GM21825 (cell line): Measurements from ENCODE around the gene TGFBR1.
"Not testable (repeated sequence)": the region's sequence is repeated elsewhere in the genome, so short reads cannot be mapped to it uniquely, and the experiment has no call there.

ENCODE experiments used
- ATAC-seq: cut with Tn5 transposase; IDR thresholded peaks from one replicate; pipeline ENCODE4 v1.9.1; 2021; ENCODE audit warnings: mild to moderate bottlenecking, moderate library complexity; ENCODE audit not compliant: unreplicated experiment

Gene TGFBR1

DNA sequence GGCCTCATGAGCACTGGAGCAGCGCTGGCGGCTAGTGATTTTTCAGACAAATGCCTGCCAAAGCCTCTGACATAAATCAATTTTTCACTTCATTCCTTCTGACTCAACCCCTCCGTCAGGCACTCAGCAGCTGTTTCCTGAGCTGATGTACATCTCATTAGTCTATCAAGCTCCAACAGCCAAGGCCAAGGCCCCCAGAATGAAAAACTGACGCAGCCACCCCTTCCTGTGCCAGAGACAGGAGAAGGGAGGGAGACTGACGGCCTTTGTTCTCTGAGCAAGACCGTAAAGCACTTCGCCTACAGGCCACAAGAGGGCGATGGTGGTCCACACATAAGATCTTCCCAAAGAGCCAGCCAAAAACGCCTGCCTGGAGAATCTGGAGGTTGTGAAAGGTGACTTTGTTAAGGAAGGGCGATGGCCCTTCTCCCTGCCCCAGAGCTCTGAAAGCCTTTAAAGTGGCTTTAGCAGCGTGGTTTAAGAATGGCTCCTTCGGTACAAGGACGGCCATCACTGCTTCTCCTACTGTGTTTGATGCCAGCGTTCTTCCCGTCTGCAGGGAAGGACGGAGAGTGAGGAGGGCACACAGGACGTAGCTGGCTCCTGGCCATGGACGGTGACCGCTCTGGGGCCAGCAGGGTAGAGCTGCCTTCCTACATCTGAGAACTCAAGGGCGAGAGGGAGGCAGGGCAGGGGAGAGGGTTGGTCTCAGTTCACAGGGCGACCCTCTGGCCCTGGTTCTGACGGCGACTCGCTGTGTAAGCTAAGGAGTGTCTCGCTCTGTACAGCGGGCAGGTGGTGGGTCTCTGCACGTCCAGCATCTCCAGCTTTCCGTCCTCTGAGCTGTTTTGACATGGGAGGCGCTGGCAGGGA lies 79.8 kb downstream of the TGFBR1 start:
- ATAC-seq: peak; percentile 48

GRCh38 chr9:99185348-99185632 lies 80.4 kb downstream of the TGFBR1 start:
- ATAC-seq: no peak

DNA sequence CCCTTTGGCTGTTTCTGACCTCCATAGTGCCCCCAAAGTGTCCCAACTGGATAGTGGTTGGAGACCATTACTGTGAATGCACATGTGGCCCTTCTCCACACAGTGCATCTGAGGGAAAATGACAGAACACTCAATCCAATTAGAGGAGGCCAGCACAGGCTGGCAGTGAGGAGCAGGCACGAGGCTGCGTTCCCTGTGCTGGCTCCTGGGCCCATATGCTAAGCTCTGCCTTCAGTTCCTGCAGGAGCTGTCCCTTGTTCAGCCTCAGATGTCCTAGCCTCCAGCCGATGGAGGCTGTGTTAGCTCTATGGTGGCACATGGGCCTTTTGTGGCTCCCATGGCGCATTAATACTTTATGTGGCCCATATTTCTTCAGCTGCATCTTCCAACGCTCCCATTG lies 81.0 kb downstream of the TGFBR1 start:
- no peak for ATAC-seq

GRCh38 chr9:99187311-99187710 lies 82.4 kb downstream of the TGFBR1 start:
- ATAC-seq: no peak

DNA sequence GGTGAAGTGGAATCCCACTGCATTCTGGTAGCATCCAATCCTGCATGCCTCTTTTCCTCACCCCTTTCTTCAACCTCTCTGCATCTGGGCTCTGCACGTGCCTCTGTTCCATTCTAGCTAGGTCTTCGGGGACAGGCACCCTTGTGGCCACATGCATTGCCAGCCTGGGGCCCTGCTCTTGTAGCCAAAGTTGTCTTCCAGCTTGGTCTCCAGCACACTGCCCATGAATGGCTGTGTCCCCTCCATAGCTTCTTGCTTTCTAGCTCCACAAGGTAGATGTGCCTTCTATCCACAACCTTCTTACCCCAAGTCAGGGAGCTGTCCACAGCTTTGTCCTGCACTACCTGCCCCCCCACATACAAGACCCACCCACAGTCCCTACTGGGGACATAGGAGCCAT lies 84.3 kb downstream of the TGFBR1 start:
- ATAC-seq: no peak

DNA sequence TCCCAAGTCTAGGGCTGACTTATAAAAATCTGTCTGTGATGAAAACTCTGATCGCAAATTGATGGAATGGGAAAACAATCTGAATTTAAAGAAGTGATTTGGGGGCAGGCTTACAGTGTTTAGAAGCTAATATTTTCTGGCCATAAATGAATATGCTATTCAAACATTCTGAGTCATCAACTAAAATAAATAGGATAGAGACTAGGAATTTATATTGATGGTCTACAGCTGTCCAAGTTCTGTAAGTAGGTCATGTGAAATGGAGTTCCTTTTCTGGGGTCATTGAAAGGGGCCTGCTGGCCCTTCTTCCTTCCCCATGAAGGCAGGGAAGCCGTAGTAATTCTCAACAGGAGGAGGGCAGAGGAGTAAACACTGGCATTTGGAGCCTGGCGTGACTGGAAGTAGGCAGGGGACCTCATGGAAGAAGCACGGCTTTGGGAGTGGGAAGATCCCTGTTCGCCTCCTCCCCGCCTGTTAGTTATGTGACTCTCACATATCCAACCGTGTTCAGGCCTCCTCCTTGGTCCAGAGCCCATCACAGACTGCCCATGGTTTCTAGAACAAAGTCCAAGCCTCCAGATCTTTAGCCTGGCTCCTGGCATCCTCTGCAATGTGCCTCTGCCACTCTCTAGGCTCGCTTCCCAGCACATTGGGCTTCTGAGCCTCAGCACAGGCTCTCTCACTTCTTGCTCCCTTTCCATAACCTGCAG lies 85.1 kb downstream of the TGFBR1 start:
- ATAC-seq: no peak

DNA sequence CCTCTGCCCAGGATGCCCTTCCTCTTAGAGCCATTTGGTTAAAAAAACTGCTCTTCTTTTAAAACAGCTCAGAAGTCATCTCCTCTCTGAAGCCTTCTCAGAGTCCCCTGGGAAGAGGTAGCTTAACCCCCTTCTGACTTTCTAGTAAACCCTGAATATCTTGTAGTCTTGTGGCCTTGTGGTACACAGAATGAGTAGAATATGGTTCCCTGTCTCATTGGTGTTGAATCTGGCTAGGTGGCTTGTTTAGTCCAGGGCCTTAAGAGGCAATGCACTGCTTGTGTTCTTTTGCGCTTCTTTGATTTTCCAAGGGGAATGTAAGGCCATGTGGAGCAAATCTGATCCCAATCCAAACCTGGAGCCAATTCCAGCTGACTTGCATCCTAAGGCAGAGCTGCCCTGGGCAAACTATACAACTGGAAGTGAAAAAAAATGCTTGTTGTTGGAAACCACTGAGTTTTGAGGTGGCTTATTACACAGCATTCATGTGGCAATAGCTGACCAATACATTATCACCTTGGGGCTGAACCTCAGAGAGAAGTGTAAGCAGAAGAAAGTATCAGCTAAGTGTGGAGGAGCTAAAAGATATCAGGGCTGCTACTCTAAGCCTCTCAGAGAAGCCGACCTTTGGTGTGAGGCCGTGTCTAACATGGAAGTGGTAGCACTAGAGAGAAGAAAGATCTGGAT lies 85.8 kb downstream of the TGFBR1 start:
- no peak for ATAC-seq

- ATAC-seq: no peak
Measured at GRCh38 chr9:99192786-99193465, 88.0 kb downstream of the TGFBR1 start.

DNA sequence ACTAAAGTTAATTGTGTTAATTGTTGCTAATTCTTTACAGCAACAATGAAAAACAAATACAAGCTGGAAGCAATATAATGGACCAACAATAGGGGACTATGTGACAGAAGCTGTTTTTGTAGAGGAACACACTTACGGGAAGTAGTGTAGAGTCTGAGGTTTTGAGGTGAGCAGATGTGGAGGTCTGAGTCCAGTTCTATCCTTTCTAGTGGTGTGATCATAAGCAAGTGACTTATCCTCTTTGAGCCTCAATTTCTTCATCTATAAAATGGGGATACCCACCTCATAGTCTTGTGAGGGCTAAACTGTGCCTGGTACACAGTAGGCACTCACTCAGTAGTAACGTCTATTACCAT lies 88.5 kb downstream of the TGFBR1 start:
- no peak for ATAC-seq

- not testable (repeated sequence) for ATAC-seq
Measured at GRCh38 chr9:99196484-99196883, 91.6 kb downstream of the TGFBR1 start.

- no peak for ATAC-seq
Measured at GRCh38 chr9:99197124-99197630, 92.3 kb downstream of the TGFBR1 start.

DNA sequence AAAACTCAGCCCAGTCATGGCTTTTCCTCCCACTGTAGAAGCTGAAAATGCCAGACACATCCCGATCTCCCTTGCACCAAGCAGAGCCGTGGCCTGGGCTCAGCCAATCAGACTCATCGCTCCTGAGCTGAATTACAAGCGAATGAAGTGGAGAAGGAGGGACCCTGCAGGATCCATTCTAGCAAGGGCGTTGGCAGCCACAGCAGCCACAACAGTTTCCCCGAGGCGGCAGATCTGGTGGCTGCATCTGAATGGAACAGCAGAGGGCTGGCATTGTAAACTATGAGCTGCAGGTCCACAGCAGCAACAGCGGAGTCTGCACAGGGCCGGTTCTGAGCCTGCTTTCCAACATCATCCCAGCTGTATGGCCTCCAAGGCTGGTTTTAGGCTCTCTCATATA lies 93.1 kb downstream of the TGFBR1 start:
- ATAC-seq: no peak

DNA sequence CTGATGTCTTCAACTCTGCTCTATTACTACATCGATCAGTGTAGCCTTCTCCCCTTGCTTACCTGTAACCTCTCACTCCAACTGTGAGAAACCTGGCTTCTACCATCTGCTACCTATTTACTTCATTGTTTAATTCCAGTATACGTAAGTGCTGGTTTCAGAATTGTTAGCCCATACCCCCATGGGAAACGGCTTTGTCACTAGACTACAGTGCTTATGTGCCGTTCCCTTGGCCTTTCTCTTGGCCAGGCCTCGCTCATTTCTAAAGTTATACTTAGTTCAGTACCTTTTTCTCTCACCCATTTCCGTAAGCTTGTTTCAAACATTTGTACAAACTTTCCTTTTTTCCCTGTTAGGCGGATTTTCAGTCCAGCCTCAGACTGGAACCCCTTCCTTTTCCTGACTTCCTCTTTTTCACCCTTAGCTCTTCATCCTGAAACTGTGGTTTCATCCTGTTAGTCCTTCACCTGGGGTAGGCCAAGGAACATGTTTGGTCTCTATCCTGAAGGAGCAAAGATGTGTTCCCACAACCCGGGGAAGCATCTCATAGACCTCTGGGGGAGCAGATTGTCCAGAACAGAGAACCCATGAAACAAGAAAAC lies 95.1 kb downstream of the TGFBR1 start:
- no peak for ATAC-seq

- ATAC-seq: no peak
Measured at GRCh38 chr9:99201603-99202002, 96.7 kb downstream of the TGFBR1 start.
